Activated T-helper 2 cell treated with anti-CD3 and anti-CD28 coated beads, Interferon-gamma antibody, Interleukin-2, Interleukin-4, amounts not matched to agents 10 μg/mL and 5 μg/mL and 100 μg/mL, durations not matched to agents 14 hours and 24 hours and 36 hours (primary cell): Measurements from ENCODE around the gene RTF2. TPM values are rescaled to one million over a fixed set of nuclear protein-coding genes. Genes with fewer than 3 reads are reported as not detected.
"Not testable (repeated sequence)": the region's sequence is repeated elsewhere in the genome, so short reads cannot be mapped to it uniquely, and the experiment has no call there.

ENCODE experiments used
- DNase-seq: peaks from one replicate; pipeline ENCODE4 v3.0.0; 2021; ENCODE audit warnings: low spot score
- H3K27ac Mint-ChIP-seq: one replicate; pipeline ENCODE4 v1.8.0; 2021; ENCODE audit warnings: mixed read lengths
- H3K27me3 Mint-ChIP-seq: one replicate; pipeline ENCODE4 v1.8.0; 2021; ENCODE audit warnings: low read depth, mixed read lengths
- H3K36me3 Mint-ChIP-seq: one replicate; pipeline ENCODE4 v1.8.0; 2021; ENCODE audit warnings: low read depth, mixed read lengths
- H3K4me1 Mint-ChIP-seq: one replicate; pipeline ENCODE4 v1.8.0; 2021; ENCODE audit warnings: low read depth, mixed read lengths
- H3K4me3 Mint-ChIP-seq: one replicate; pipeline ENCODE4 v1.8.0; 2021; ENCODE audit warnings: low read depth, mild to moderate bottlenecking, moderate library complexity, mixed read lengths
- H3K9me3 Mint-ChIP-seq: one replicate; pipeline ENCODE4 v1.8.0; 2021; ENCODE audit warnings: mixed read lengths
- intact Hi-C: fragments of 100-400 bp; cut with micrococcal nuclease; formaldehyde crosslinking; loops from one replicate; pipeline ENCODE4 v1.15.1; 2023
- total RNA-seq: library from RNA; stranded (reverse); gene quantifications from 2 replicates; pipeline ENCODE4 v1.2.3, GENCODE V29; 2022

RTF2 gene
- total RNA-seq, 1 donor from 2014 or later = 103 TPM

DNA sequence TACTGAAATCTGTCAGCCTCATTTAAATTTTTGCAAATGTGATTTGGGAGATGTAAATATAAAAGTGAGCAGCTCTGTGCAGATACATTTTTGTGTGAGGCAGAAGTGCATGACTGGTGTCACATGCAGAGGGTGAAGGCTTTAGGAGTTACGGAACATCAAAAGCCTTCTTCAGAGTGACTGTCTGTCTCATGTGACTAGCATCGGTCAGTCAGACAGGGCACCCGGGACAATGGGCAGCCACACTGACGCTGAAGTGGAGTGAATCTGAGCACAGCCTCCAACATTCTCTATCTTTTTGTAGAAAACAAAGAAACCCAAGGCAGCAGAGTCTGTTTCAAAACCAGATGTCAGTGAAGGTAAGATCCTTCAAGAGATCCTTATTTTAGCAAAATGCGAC lies 48.2 kb downstream of the RTF2 start:
- intact Hi-C loops = loop anchor here (5.0 kb wide), 1 partner anchor 114 kb away; no protein-coding TSS in a partner anchor
- peaks cover 20% of the 10 kb centered on the region for H3K9me3 Mint-ChIP-seq

GRCh38 chr20:56517211-56517610 lies 48.8 kb downstream of the RTF2 start:
- DNase-seq = no peak
- intact Hi-C loops = loop anchor here (5.0 kb wide), 1 partner anchor 115 kb away; no protein-coding TSS in a partner anchor
- no peaks in the 10 kb centered on the region for H3K4me1 Mint-ChIP-seq
- H3K36me3 Mint-ChIP-seq = peaks cover 72% of the 10 kb centered on the region
- no peak overlapping the region for H3K4me3 Mint-ChIP-seq
- H3K27ac Mint-ChIP-seq = no peak overlapping the region
- H3K27me3 Mint-ChIP-seq = no peaks in the 10 kb centered on the region
- H3K9me3 Mint-ChIP-seq = peaks cover 22% of the 10 kb centered on the region

More for the DNA sequence above, 48.2 kb downstream of the RTF2 start:
- no peaks in the 10 kb centered on the region for H3K27me3 Mint-ChIP-seq
- no peak overlapping the region for H3K4me3 Mint-ChIP-seq
- H3K36me3 Mint-ChIP-seq = peaks cover 69% of the 10 kb centered on the region
- H3K27ac Mint-ChIP-seq = no peak overlapping the region
- DNase-seq = no peak
- no peaks in the 10 kb centered on the region for H3K4me1 Mint-ChIP-seq

DNA sequence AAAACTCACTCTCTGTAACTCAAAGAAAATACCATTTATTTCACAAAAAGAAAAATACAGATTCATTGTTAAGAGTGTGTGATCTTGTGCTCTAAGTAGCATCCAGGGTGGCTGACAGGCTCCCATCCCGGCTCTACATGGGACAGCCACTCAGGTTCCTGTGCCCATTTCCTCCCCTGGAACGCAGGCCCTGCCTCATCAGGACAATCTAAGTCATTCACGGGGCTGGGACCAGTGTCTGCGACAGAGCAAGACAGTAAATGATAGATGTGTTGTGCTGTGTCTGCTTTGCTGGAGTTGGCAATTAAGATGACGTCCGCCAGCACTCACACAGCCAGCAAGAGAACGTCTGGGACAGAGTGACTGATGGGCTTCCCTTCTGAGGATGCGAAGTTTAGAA lies 49.2 kb downstream of the RTF2 start:
- H3K27me3 Mint-ChIP-seq = no peaks in the 10 kb centered on the region
- no peak overlapping the region for H3K4me3 Mint-ChIP-seq
- no peak for DNase-seq
- no peaks in the 10 kb centered on the region for H3K4me1 Mint-ChIP-seq
- H3K27ac Mint-ChIP-seq = no peak overlapping the region
- peaks cover 22% of the 10 kb centered on the region for H3K9me3 Mint-ChIP-seq
- H3K36me3 Mint-ChIP-seq = peaks cover 75% of the 10 kb centered on the region
- intact Hi-C loops = loop anchor here (5.0 kb wide), 1 partner anchor 115 kb away; no protein-coding TSS in a partner anchor

- H3K36me3 Mint-ChIP-seq = peaks cover 77% of the 10 kb centered on the region
- intact Hi-C loops = loop anchor here (5.0 kb wide), 1 partner anchor 116 kb away; no protein-coding TSS in a partner anchor
- no peak overlapping the region for H3K27ac Mint-ChIP-seq
- DNase-seq = no peak
- H3K27me3 Mint-ChIP-seq = no peaks in the 10 kb centered on the region
- H3K4me1 Mint-ChIP-seq = peaks cover 2% of the 10 kb centered on the region
- H3K9me3 Mint-ChIP-seq = peaks cover 22% of the 10 kb centered on the region
- no peak overlapping the region for H3K4me3 Mint-ChIP-seq
Observed at GRCh38 chr20:56518126-56518525, 49.7 kb downstream of the RTF2 start.

GRCh38 chr20:56518721-56519398 lies 50.4 kb downstream of the RTF2 start:
- Mint-ChIP-seq H3K4me3 (no peak overlapping the region), H3K4me1 (peaks cover 6% of the 10 kb centered on the region), H3K36me3 (peaks cover 76% of the 10 kb centered on the region), H3K27ac (no peak overlapping the region), H3K27me3 (no peaks in the 10 kb centered on the region), H3K9me3 (peaks cover 22% of the 10 kb centered on the region)
- intact Hi-C loops = loop anchor here (5.0 kb wide), 1 partner anchor 117 kb away; no protein-coding TSS in a partner anchor
- DNase-seq = no peak

- no peak overlapping the region for H3K4me3 Mint-ChIP-seq
- H3K4me1 Mint-ChIP-seq = peaks cover 6% of the 10 kb centered on the region
- no peak for DNase-seq
- intact Hi-C loops = loop anchor here (5.0 kb wide), 1 partner anchor 117 kb away; no protein-coding TSS in a partner anchor
- H3K36me3 Mint-ChIP-seq = peaks cover 75% of the 10 kb centered on the region
- H3K9me3 Mint-ChIP-seq = peaks cover 22% of the 10 kb centered on the region
- H3K27me3 Mint-ChIP-seq = no peaks in the 10 kb centered on the region
- no peak overlapping the region for H3K27ac Mint-ChIP-seq
Observed at GRCh38 chr20:56519551-56519950, 51.1 kb downstream of the RTF2 start.

DNA sequence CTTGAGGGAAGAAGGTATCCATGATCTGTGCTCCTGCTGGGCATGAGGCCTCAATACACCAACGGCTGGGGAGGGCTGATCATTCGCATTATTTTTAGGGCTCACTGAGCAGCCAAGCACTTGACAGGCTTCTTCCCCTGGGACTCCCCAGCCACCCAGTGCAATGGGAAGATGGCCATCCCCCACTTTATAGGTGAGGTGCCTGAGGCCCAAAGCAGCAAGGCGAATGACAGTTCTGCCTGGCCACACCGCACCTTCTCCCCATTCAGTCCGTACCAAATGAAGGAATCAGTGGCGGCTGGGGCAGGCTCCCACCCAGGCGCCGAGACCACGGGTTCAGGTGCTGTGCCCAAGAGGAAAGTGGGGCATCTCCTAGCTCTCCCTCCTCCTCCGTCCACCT lies 51.8 kb downstream of the RTF2 start:
- Mint-ChIP-seq H3K27me3 (peaks cover 2% of the 10 kb centered on the region), H3K4me1 (peaks cover 6% of the 10 kb centered on the region)
- no peak for DNase-seq

GRCh38 chr20:56520746-56521354 lies 52.4 kb downstream of the RTF2 start:
- H3K36me3 Mint-ChIP-seq = peaks cover 66% of the 10 kb centered on the region
- H3K4me1 Mint-ChIP-seq, H3K4me3 Mint-ChIP-seq, DNase-seq, H3K27ac Mint-ChIP-seq, H3K27me3 Mint-ChIP-seq, intact Hi-C loops: not testable (repeated sequence)
- peaks cover 22% of the 10 kb centered on the region for H3K9me3 Mint-ChIP-seq

More for the DNA sequence above, 51.8 kb downstream of the RTF2 start:
- Mint-ChIP-seq H3K4me3 (no peak overlapping the region), H3K36me3 (peaks cover 73% of the 10 kb centered on the region), H3K9me3 (peaks cover 22% of the 10 kb centered on the region), H3K27ac (no peak overlapping the region)
- intact Hi-C loops = no loop called here

DNA sequence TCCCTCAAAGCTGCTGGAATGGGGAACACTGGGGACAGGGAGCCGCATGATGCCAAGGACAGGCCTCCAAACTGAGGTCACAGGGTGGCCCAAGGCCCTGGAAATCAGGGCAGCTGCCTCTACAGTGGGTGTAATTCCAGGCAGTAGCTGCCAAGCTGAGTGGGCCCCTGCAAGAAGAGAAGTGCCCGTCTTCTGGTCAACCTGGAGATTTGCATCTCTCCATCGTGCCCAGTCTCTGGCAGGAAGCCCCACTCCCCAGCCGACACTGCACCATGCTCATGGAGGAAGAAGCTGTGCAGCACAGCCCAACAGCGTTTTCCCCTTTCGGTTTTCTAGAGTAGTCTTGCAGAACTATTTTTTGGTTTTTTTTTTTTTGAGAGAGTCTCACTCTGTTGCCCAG lies 53.9 kb downstream of the RTF2 start:
- H3K36me3 Mint-ChIP-seq = peaks cover 57% of the 10 kb centered on the region
- DNase-seq = no peak
- intact Hi-C loops = no loop called here
- H3K27me3 Mint-ChIP-seq = peaks cover 2% of the 10 kb centered on the region
- peaks cover 22% of the 10 kb centered on the region for H3K9me3 Mint-ChIP-seq
- H3K4me1 Mint-ChIP-seq = peaks cover 6% of the 10 kb centered on the region
- H3K27ac Mint-ChIP-seq = no peak overlapping the region
- H3K4me3 Mint-ChIP-seq = no peak overlapping the region

DNA sequence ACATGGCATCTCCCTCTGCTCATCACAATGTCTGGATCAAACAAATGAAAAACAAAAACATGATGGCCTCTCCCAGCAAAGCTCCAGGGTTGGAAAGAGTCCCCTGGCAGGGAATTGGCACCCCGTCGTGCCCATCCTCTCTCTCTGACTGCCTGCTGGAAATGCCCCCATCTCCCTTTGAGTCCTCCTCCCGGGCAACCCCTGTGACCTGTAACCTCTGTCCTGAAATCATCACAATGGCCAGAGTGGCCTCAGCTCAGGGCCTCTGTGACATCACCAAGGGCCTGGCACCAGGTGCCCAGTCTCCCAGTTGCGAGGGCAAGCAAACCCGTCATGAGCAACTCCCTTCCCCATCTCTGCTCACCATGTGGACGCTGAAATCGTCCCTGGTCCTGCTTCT lies 56.0 kb downstream of the RTF2 start, which contains the start of gene FAM209A:
Gene FAM209A, plus strand, starts transcription at position 301 of the 400 bp plus-strand sequence. Its CDS starts 65 bp downstream, at position 366.
- H3K27me3 Mint-ChIP-seq, DNase-seq, H3K4me3 Mint-ChIP-seq, H3K27ac Mint-ChIP-seq, H3K4me1 Mint-ChIP-seq, intact Hi-C loops: not testable (repeated sequence)
- Mint-ChIP-seq H3K36me3 (peaks cover 35% of the 10 kb centered on the region), H3K9me3 (peaks cover 18% of the 10 kb centered on the region)

DNA sequence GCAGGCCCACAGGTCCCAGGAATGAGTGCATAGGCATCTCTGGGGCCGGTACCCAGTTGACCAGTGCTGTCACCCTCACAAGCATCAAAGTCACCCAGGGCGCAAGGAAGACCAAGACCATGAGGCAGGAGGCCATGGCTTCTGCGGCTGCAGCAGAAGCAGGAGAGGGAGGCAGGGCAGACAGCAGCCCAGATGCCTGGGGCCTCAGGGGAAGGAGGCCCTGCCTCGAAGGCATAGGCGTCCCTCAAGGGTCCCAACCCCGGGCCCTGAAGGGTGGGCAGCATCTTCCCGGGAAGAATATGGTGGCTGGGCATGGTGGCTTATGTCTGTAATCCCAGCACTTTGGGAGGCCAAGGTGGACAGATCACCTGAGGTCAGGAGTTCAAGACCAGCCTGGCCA lies 59.1 kb downstream of the RTF2 start:
- Mint-ChIP-seq H3K9me3 (no peaks in the 10 kb centered on the region), H3K4me3 (no peak overlapping the region), H3K4me1 (peaks cover 6% of the 10 kb centered on the region), H3K36me3 (peaks cover 6% of the 10 kb centered on the region), H3K27ac (no peak overlapping the region), H3K27me3 (peaks cover 2% of the 10 kb centered on the region)
- intact Hi-C loops = no loop called here
- DNase-seq = no peak

GRCh38 chr20:56532946-56533345 lies 64.5 kb downstream of the RTF2 start, which contains the start of gene FAM209B:
Gene FAM209B (plus strand): TSS chr20:56533246. CDS start chr20:56533342, 96 bp downstream.
- H3K27ac Mint-ChIP-seq, intact Hi-C loops, H3K4me3 Mint-ChIP-seq, H3K27me3 Mint-ChIP-seq, H3K9me3 Mint-ChIP-seq, DNase-seq, H3K4me1 Mint-ChIP-seq, H3K36me3 Mint-ChIP-seq: not testable (repeated sequence)

DNA sequence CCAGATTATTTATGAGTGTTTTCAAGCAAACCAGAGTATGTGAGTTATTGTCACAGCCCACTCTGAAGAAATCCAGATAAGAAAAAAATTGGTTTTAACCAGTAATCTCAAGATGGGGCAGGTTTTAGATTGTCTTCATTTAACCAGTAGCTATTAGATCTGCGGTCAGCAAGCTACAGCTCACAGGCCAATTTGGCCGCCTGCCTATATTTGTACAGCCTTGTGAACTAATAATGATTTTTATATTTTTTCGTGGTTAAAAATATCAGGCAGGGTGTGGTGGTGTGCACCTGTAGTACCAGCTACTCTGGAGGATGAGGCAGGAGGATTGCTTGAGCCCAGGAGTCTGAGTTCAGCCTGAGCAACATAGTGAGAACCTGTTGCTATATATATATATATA lies 69.6 kb downstream of the RTF2 start:
- no peak overlapping the region for H3K4me3 Mint-ChIP-seq
- H3K36me3 Mint-ChIP-seq = no peaks in the 10 kb centered on the region
- no peak for DNase-seq
- no peaks in the 10 kb centered on the region for H3K9me3 Mint-ChIP-seq
- no peaks in the 10 kb centered on the region for H3K27me3 Mint-ChIP-seq
- no peak overlapping the region for H3K27ac Mint-ChIP-seq
- H3K4me1 Mint-ChIP-seq = no peaks in the 10 kb centered on the region
- intact Hi-C loops = no loop called here
